ENCODE results near the gene UPK3B.

GRCh38 chr7:76514926-76515771 is 4.8 kb downstream of the UPK3B start:
- no peak for TF ChIP-seq JUN (IDR thresholded peaks at IDR 0.05; ENCODE audit: borderline replicate concordance, low read depth, low read length)
- TF ChIP-seq JUN (CRISPR knock-in tag; IDR thresholded peaks at IDR 0.05; ENCODE audit: borderline replicate concordance) = no peak
- no peak for TF ChIP-seq ZNF232 (CRISPR knock-in tag; IDR thresholded peaks at IDR 0.05)
- no peak for TF ChIP-seq PATZ1 (CRISPR knock-in tag; IDR thresholded peaks at IDR 0.05; ENCODE audit: borderline replicate concordance)
- no peak for TF ChIP-seq EZH2 (IDR thresholded peaks at IDR 0.05; ENCODE audit: borderline replicate concordance, low read depth, low read length)
- no peak for TF ChIP-seq SP1 (CRISPR knock-in tag; IDR thresholded peaks at IDR 0.05)
- TF ChIP-seq ZBTB11 (CRISPR knock-in tag; IDR thresholded peaks at IDR 0.05) = no peak

Measured in K562 (cell line).